ENCODE results near the gene PPP5C. TPM values are rescaled to one million over a fixed set of nuclear protein-coding genes. Genes with fewer than 3 reads are reported as not detected.

PPP5C gene, protein sequence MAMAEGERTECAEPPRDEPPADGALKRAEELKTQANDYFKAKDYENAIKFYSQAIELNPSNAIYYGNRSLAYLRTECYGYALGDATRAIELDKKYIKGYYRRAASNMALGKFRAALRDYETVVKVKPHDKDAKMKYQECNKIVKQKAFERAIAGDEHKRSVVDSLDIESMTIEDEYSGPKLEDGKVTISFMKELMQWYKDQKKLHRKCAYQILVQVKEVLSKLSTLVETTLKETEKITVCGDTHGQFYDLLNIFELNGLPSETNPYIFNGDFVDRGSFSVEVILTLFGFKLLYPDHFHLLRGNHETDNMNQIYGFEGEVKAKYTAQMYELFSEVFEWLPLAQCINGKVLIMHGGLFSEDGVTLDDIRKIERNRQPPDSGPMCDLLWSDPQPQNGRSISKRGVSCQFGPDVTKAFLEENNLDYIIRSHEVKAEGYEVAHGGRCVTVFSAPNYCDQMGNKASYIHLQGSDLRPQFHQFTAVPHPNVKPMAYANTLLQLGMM
- total RNA-seq (2021; fragmentation: NEBNext Ultra II Directional; extraction: Animal tissue kit (Norgen Biotek cat#: 25700)), result 105 and 112 TPM in 2 replicates
- 156 and 199 TPM in 2 replicates for polyA plus RNA-seq (2011; rRNA removed)
- polyA plus RNA-seq (2011; cell fraction: cytosol; rRNA removed), result 191 TPM
- 304 TPM for polyA plus RNA-seq (2011; cell fraction: nucleus; rRNA removed)
- polyA plus RNA-seq (2012, experiment 1 of 2), result 103 to 125 TPM (median 114 TPM) in 4 replicates
- polyA plus RNA-seq (2012, experiment 2 of 2), result 82.0 TPM
- 75.4 TPM for polyA plus RNA-seq (2013, experiment 1 of 2)
- 69.8 TPM for polyA plus RNA-seq (2013, experiment 2 of 2)
- 133 and 161 TPM in 2 replicates for polyA minus RNA-seq (2011; rRNA and poly(A)+ RNA removed)
- polyA minus RNA-seq (2011; cell fraction: cytosol; rRNA and poly(A)+ RNA removed), result 78.8 TPM
- 104 TPM for polyA minus RNA-seq (2011; cell fraction: nucleus; rRNA and poly(A)+ RNA removed)
- long read RNA-seq, experiment 1, transcript PPP5C-211 (6 exons, 1,300 nt), result minor isoform, 8 of 58 reads
- long read RNA-seq, experiment 1, transcript PPP5C-201 (13 exons, 2,109 nt), result major isoform, 11 of 58 reads
- long read RNA-seq, experiment 1, partial matches to known transcripts, result 36 of 58 reads
- long read RNA-seq, experiment 1, other reads (novel, unspliced or antisense), result 2 of 58 reads
- long read RNA-seq, experiment 2, transcript PPP5C-211 (6 exons, 1,300 nt), result minor isoform, 8 of 106 reads
- long read RNA-seq, experiment 2, transcript PPP5C-201 (13 exons, 2,109 nt), result major isoform, 81 of 106 reads
- long read RNA-seq, experiment 2, partial matches to known transcripts, result 5 of 106 reads
- long read RNA-seq, experiment 2, other reads (novel, unspliced or antisense), result 5 of 106 reads

DNA sequence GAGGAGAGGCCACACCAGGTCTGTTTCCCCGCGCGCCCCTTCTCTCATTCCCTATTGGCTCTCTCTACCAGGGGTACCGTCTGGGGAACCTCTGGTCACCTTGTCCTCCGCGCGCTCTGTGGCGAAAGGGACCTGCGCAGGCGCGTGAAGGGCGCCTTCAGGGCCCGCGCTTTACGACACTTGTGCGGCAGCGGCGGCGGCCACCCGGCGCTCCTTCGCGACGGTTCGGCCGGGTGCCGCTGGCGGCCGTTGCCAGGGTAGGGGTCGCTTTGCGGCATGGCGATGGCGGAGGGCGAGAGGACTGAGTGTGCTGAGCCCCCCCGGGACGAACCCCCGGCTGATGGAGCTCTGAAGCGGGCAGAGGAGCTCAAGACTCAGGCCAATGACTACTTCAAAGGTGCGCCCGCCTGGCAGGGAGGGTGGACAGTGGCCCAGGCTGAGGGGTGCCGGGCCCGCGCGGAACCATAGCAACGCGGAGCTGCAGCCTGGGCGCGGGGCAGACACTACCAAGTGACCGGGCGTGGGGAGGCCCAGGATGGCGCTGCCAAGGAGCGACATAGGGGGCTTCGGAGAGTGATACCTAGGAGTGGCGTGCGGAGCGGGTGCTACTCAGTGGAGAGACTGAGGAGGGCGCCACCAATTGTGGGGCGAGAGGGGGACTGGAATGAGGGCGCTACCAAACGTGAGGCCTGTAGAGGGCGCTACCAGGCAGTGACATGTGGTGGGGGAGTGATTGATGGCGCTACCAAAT is at the start of gene PPP5C:
TSS of gene PPP5C (plus strand) at position 267 of the 751 bp plus-strand sequence. CDS start at position 277, 10 bp downstream.
- H4K5ac ChIP-seq (ENCODE audit: insufficient read length, low read depth, low read length), result peak within 1 kb of the TSS; percentile 98
- no peak within 1 kb of the TSS for H3K23ac ChIP-seq (ENCODE audit: insufficient read length)
- H3K79me1 ChIP-seq (ENCODE audit: low read depth, low read length), result peaks cover 6% of the 10 kb centered on the region
- H3K18ac ChIP-seq (ENCODE audit: extremely low read depth, low read length), result peak within 1 kb of the TSS; percentile 96
- peak within 1 kb of the TSS; percentile 99 for H3K4ac ChIP-seq (replicated peaks; ENCODE audit: insufficient read length, low read depth, low read length)
- H4K8ac ChIP-seq (ENCODE audit: extremely low read depth, insufficient read depth, low read length), result peak within 1 kb of the TSS; percentile 98
- peak within 1 kb of the TSS; percentile 74 for H2BK15ac ChIP-seq (ENCODE audit: low read length)
- H3K14ac ChIP-seq (ENCODE audit: insufficient read length), result no peak within 1 kb of the TSS
- peak within 1 kb of the TSS; percentile 70 to 95 (median 84) for H3K9ac ChIP-seq (replicated peaks in 1 of 4; ENCODE audit: extremely low read depth in 1 of 4, low read depth in 3 of 4, low read length in 3 of 4)
- peaks cover 5 to 14% of the 10 kb centered on the region in 2 experiments for H4K20me1 ChIP-seq (replicated peaks in 1 of 2; ENCODE audit: control insufficient read depth in 1 of 2, insufficient read depth in 2 of 2, low read length in 2 of 2)
- FAIRE-seq (no peak), DNase-seq (ENCODE audit: low read depth in 1 of 2, low spot score in 2 of 2) (peak; percentile 78 to 92)
- 1% methylated on average over 45 of the region's 62 CpGs; no CpG with 5 or more reads in 1 of the 2 experiments for WGBS, 2 experiments (ENCODE audit: extremely low coverage in 1 of 2, insufficient coverage in 1 of 2, insufficient read length in 1 of 2, insufficient replicate concordance in 2 of 2, low coverage in 1 of 2, low lambda C conversion rate in 2 of 2, missing lambda C conversion rate in 1 of 2)
- H4K91ac ChIP-seq (replicated peaks; ENCODE audit: insufficient read length, low read length), result peak within 1 kb of the TSS; percentile 93
- H3K4me3 ChIP-seq (ENCODE audit: extremely low read depth in 1 of 4, insufficient read depth in 2 of 4, low read depth in 3 of 4, low read length in 4 of 4), result peak within 1 kb of the TSS; percentile 70 to 95 (median 84)
- H3K79me2 ChIP-seq (ENCODE audit: control insufficient read depth in 1 of 2, insufficient read depth in 2 of 2, low read length in 2 of 2), result peaks cover 8 to 45% of the 10 kb centered on the region in 2 experiments; a peak in 3 of 4 replicates
- peak within 1 kb of the TSS; percentile 39; the same call in 1 of the 2 replicates for H2BK12ac ChIP-seq (ENCODE audit: low read depth, low read length)
- peak within 1 kb of the TSS; percentile 67 for H2BK120ac ChIP-seq (replicated peaks; ENCODE audit: low read depth, low read length)
- POLR2A ChIA-PET (ENCODE audit: partially characterized antibody), result interaction anchor here (1.0 to 1.4 kb wide), 4 partner anchors 10 to 47 kb away, joined by 3 to 5 read pairs (median 4); no protein-coding TSS in a partner anchor
- no peak within 1 kb of the TSS for H2AK5ac ChIP-seq (ENCODE audit: low read depth, low read length)
- CTCF ChIA-PET (ENCODE audit: partially characterized antibody), result interaction anchor here (0.6 to 4.3 kb wide), 23 partner anchors 9 to 530 kb away, joined by 3 to 58 read pairs (median 4); partner anchors contain the start of genes CCDC8, HIF3A and IGFL1
- H3K27ac ChIP-seq (ENCODE audit: low read depth, low read length), result peak within 1 kb of the TSS; percentile 91
- peaks cover 0 to 2% of the 10 kb centered on the region in 2 experiments; a peak in 1 of 4 replicates for H3K9me3 ChIP-seq (ENCODE audit: insufficient read depth in 2 of 2, low read depth in 1 of 2, low read length in 1 of 2)
- H3K4me1 ChIP-seq (replicated peaks in 1 of 4; ENCODE audit: control insufficient read depth in 3 of 4, insufficient read depth in 4 of 4, low read length in 3 of 4), result peaks cover 3 to 16% (median 5%) of the 10 kb centered on the region in 4 experiments
- H3K23me2 ChIP-seq (ENCODE audit: low read depth, low read length), result peaks cover 2% of the 10 kb centered on the region; the same call in 1 of the 2 replicates
- H2BK20ac ChIP-seq (ENCODE audit: low read length), result no peak within 1 kb of the TSS
- H3K36me3 ChIP-seq (ENCODE audit: control insufficient read depth in 2 of 4, insufficient read depth in 4 of 4, low read length in 3 of 4), result no peaks in the 10 kb centered on the region; a peak in 1 of 8 replicates
- H3K56ac ChIP-seq (replicated peaks; ENCODE audit: insufficient read length, low read depth, low read length), result peak within 1 kb of the TSS; percentile 98
- H2BK5ac ChIP-seq (ENCODE audit: low read depth, low read length), result peak within 1 kb of the TSS; percentile 98
- H2AFZ ChIP-seq (ENCODE audit: low read length), result peak within 1 kb of the TSS; percentile 90; the same call in 1 of the 2 replicates
- no peaks in the 10 kb centered on the region for H3K27me3 ChIP-seq (replicated peaks in 1 of 4; ENCODE audit: control insufficient read depth in 3 of 4, extremely low read depth in 1 of 4, insufficient read depth in 3 of 4, low read length in 3 of 4)
- H3K4me2 ChIP-seq (ENCODE audit: insufficient read depth in 1 of 2, low read depth in 2 of 2, low read length in 2 of 2), result peak within 1 kb of the TSS; percentile 59 to 91
- peak; percentile 80 for TF ChIP-seq TAF1 (IDR thresholded peaks at IDR 0.05; ENCODE audit: low read depth, low read length)
- no peak for TF ChIP-seq RXRA (IDR thresholded peaks at IDR 0.05; ENCODE audit: insufficient read depth, low read depth, low read length)
- TF ChIP-seq SIX5 (IDR thresholded peaks at IDR 0.05; ENCODE audit: low read depth, low read length), result no peak; the same call in 1 of the 2 replicates
- TF ChIP-seq, protein P1, sequence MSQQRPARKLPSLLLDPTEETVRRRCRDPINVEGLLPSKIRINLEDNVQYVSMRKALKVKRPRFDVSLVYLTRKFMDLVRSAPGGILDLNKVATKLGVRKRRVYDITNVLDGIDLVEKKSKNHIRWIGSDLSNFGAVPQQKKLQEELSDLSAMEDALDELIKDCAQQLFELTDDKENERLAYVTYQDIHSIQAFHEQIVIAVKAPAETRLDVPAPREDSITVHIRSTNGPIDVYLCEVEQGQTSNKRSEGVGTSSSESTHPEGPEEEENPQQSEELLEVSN (IDR thresholded peaks at IDR 0.05), result peak; percentile 65; the same call in 1 of the 2 replicates

Data from H1 (cell line).